HepG2 (cell line): Measurements from ENCODE around the gene LARP1. TPM values are rescaled to one million over a fixed set of nuclear protein-coding genes. Genes with fewer than 3 reads are reported as not detected.

Experiments used
- CHD2 ChIP-seq: IDR thresholded peaks from 2 replicates; pipeline ENCODE4 v1.6.1; 2011; ENCODE audit warnings: low read depth, low read length, improper control_type of control experiment
- DRAP1 ChIP-seq: IDR thresholded peaks from 2 replicates; pipeline ENCODE4 v1.6.1; 2016; ENCODE audit warnings: missing genetic modification reagents, missing compliant biosample characterization
- KDM3A ChIP-seq: IDR thresholded peaks from 2 replicates; pipeline ENCODE4 v1.6.1; 2018; ENCODE audit warnings: low read depth, missing compliant biosample characterization
- KLF11 ChIP-seq: IDR thresholded peaks from 2 replicates; pipeline ENCODE4 v1.6.1; 2016; ENCODE audit warnings: missing compliant biosample characterization
- NFYB ChIP-seq: sonication (generic); formaldehyde crosslinking; IDR thresholded peaks from 2 replicates; pipeline ENCODE4 v1.4.0; 2020; ENCODE audit warnings: missing genetic modification reagents
- NFYC ChIP-seq: IDR thresholded peaks from 2 replicates; pipeline ENCODE4 v1.6.1; 2016; ENCODE audit warnings: missing genetic modification reagents, missing compliant biosample characterization
- PHF5A ChIP-seq: IDR thresholded peaks from one replicate; pipeline ENCODE4 v1.6.1; 2018; ENCODE audit warnings: low read depth, missing genetic modification reagents; ENCODE audit not compliant: unreplicated experiment
- RAD21 ChIP-seq: fragments of 450-650 bp; formaldehyde crosslinking; IDR thresholded peaks from 2 replicates; pipeline ENCODE4 v1.5.0; 2020; ENCODE audit warnings: mild to moderate bottlenecking
- RARA ChIP-seq: IDR thresholded peaks from 2 replicates; pipeline ENCODE4 v1.6.1; 2016; ENCODE audit warnings: missing genetic modification reagents, missing compliant biosample characterization
- SNRNP70 ChIP-seq: fragments of 200-400 bp; formaldehyde crosslinking; IDR thresholded peaks from 2 replicates; pipeline ENCODE4 v1.6.1; 2017; ENCODE audit warnings: mild to moderate bottlenecking, low read depth, low read length, moderate library complexity
- TCF12 ChIP-seq, 2 experiments: fragments of 450-650 bp in 1 of 2; sonication (generic) in 1 of 2; formaldehyde crosslinking in 1 of 2; IDR thresholded peaks; 2 replicates each; pipeline versions ENCODE4 v1.6.1 to v1.8.0; 2017 to 2022; ENCODE audit warnings: antibody characterized with exemption in 1 of 2, mild to moderate bottlenecking in 1 of 2, missing genetic modification reagents in 1 of 2, moderate library complexity in 1 of 2
- ZNF230 ChIP-seq: sonication (generic); formaldehyde crosslinking; IDR thresholded peaks from 2 replicates; pipeline ENCODE4 v1.4.0; 2020; ENCODE audit warnings: mild to moderate bottlenecking, missing genetic modification reagents
- ZNF503 ChIP-seq: sonication (generic); formaldehyde crosslinking; IDR thresholded peaks from 2 replicates; pipeline ENCODE4 v1.4.0; 2020; ENCODE audit warnings: missing genetic modification reagents
- ZNF609 ChIP-seq: sonication (generic); formaldehyde crosslinking; IDR thresholded peaks from 2 replicates; pipeline ENCODE4 v1.4.0; 2020; ENCODE audit warnings: mild to moderate bottlenecking, missing genetic modification reagents, borderline replicate concordance
- ZNF709 ChIP-seq: sonication (generic); formaldehyde crosslinking; IDR thresholded peaks from 2 replicates; pipeline ENCODE4 v1.5.0; 2020; ENCODE audit warnings: mild to moderate bottlenecking, missing genetic modification reagents
- ZNF720 ChIP-seq: sonication (generic); formaldehyde crosslinking; IDR thresholded peaks from 2 replicates; pipeline ENCODE4 v1.4.0; 2020; ENCODE audit warnings: missing genetic modification reagents
- ZSCAN12 ChIP-seq: sonication (generic); formaldehyde crosslinking; IDR thresholded peaks from 2 replicates; pipeline ENCODE4 v1.9.0; 2021; ENCODE audit warnings: mild to moderate bottlenecking, missing genetic modification reagents
- ZSCAN5A ChIP-seq: sonication (generic); formaldehyde crosslinking; IDR thresholded peaks from 2 replicates; pipeline ENCODE4 v1.8.0; 2022; ENCODE audit warnings: mild to moderate bottlenecking, missing genetic modification reagents, borderline replicate concordance
- ZUFSP ChIP-seq: sonication (generic); formaldehyde crosslinking; IDR thresholded peaks from 2 replicates; pipeline ENCODE4 v1.9.0; 2021; ENCODE audit warnings: missing genetic modification reagents, mild to moderate bottlenecking, borderline replicate concordance
- polyA plus RNA-seq, 8 experiments: library from polyadenylated mRNA; depleted of rRNA in 3 of 8; stranded (reverse) in 7 of 8; unstranded in 1 of 8; fragments of >200 nt; fragmentation: Illumina TruSeq in 4 of 8; extraction: Trizol in 4 of 8; gene quantifications; 2 replicates each; pipeline versions ENCODE4 v1.2.1 to v1.2.3, GENCODE V29; 2011 to 2016; ENCODE audit warnings: low read depth in 4 of 8, missing spikeins in 1 of 8, mixed read lengths in 1 of 8; ENCODE audit not compliant: insufficient read depth in 1 of 8
- total RNA-seq, 5 experiments: library from RNA; depleted of rRNA; stranded (reverse); fragments of >200 nt; fragmentation: Illumina TruSeq; extraction: Trizol; gene quantifications; 2 replicates each; pipeline ENCODE4 v1.2.3, GENCODE V29; 2016; ENCODE audit warnings: low read depth in 1 of 5

The LARP1 gene
- total and polyA plus RNA-seq, 2 of the 13 experiments (the other 11 are each of a cell fraction or from before 2014, with no cell fraction given): 45.2 to 61.4 TPM

GRCh38 chr5:154837009-154837901 is 82.1 kb downstream of the LARP1 start (continued):
- TF ChIP-seq ZNF503: no peak; the same call in 1 of the 2 replicates
- no peak for TF ChIP-seq ZNF709 (CRISPR knock-in tag)
- no peak for TF ChIP-seq RAD21 (CRISPR knock-in tag)
- peak; percentile 91 for TF ChIP-seq RARA (CRISPR knock-in tag)
- no peak for TF ChIP-seq PHF5A
- no peak for TF ChIP-seq ZNF720
- 0 out of 2 replicates have a peak, but pooled peaks have one; percentile 23 for TF ChIP-seq NFYB (CRISPR knock-in tag)
- no peak for TF ChIP-seq ZNF230 (CRISPR knock-in tag)
- peak; percentile 24; the same call in 1 of the 2 replicates for TF ChIP-seq DRAP1 (CRISPR knock-in tag)
- TF ChIP-seq SNRNP70: no peak
- TF ChIP-seq ZSCAN12 (CRISPR knock-in tag): no peak
- TF ChIP-seq ZSCAN5A: no peak
- TF ChIP-seq CHD2: no peak
- no peak for TF ChIP-seq NFYC (CRISPR knock-in tag)
- TF ChIP-seq KDM3A (CRISPR knock-in tag): no peak
- no peak for TF ChIP-seq ZUFSP
- TF ChIP-seq KLF11: no peak
- TF ChIP-seq TCF12 (IDR thresholded peaks at IDR 0.05): no peak
- no peak for TF ChIP-seq TCF12 (CRISPR knock-in tag; IDR thresholded peaks at IDR 0.05)
- 0 out of 2 replicates have a peak, but pooled peaks have one; percentile 37 for TF ChIP-seq ZNF609 (CRISPR knock-in tag)
